NCI-H128 (cell line): Measurements from ENCODE around the gene SNRNP48.

Experiments
- DNase-seq: peaks from one replicate; lab custom pipeline; 2025; ENCODE audit not compliant: unreplicated experiment; lab: John Stamatoyannopoulos, UW

SNRNP48 gene

DNA sequence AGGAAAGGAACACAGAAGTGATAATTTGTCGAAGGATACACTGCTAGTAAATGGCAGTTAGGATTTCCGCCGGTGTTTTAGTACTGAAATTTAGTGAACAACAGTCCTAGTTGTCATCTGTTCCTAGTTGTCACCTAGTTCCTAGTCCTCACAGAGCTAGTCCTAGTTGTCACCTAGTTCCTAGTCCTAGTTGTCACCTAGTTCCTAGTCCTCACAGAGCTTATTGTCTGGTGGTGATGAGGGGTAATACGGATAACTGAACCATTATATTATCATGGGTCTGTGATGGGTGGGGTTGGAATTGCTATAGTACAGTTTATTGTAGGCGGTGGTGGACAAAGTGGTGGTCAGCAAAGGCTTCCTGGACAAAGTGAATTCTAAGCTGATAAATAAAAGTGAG is 1.8 kb downstream of the SNRNP48 start:
- DNase-seq, result no peak

DNA sequence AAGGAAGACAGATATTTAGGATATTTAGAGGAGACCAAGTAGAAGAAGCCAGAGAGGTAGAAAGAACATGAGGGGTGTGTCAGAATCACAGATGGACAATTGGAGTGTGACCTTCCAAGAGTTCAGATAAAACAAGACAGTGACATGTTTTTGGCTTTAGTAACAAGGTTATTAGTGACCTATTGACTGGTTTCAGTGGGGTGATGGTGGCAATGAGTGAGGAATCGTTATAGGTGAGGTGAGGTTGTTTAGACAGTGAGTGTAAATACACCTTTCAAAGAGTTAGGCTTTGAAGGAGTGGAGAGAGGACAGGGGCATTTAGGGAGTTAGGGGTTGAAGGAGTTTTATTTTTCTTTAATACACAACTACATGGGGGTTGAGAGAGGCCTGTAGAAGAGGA is 3.2 kb downstream of the SNRNP48 start:
- no peak for DNase-seq

DNA sequence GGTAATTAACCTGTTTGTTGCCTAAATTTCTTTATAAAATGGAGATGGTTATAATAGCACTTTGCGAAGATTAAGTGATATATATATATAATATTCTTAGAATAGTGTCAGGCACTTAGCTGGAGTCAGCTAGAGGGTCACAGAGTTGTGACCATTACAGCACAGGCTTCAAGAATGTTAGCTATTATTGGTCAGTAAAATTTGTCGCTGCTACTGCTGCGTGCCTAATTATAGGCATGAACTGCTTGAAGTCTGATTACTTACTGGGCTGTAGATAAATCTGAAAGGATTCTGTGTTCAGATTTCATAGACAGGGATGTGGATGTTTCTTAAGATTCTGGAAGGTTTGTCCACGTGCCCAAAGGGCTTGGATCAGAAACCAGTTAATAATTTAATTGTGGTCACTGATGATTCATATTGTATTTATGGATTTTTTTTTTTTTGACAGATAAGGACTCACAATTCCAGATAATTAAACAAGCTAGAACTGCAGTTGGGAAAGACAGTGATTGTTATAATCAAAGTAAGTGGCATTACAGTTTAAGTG is 4.7 kb downstream of the SNRNP48 start:
- DNase-seq, result no peak

DNA sequence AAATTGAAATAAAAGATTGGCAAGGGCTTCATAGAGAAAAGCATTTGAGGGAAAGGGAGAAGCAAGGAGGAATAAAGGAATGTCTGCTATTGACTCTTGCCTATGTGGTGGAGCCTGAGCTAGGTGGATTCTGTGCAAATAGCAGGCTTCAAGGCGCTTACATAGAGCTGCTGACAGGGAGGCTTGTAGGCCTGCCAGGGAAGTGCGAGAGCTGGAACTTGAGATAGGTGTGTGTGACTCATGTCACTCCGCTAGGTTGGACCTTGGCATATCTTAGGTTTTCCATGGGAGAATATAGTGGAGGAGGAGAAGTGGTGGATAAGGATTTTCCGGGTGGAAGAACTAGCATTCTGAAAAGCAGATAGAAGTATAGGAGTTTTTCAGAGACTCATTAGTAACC is 14.0 kb downstream of the SNRNP48 start:
- no peak for DNase-seq

DNA sequence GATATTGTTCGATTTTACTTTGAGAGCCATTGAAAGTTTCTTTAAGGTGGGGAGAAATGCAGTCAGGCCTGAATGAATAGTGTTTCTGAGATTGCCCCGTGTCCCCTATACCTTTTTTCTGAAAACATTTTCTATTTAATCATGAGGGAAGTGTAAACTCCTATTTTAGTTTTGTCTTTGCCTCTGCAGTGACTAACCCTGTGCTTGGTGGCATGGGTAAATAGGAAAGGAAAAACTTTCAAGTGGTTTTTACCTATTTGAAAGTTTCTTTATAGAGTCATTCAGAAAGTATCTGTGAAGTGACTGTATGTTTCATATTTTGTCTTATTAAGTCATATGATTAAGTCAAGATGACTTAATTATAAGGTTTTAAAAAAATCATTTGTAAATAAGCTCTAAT is 14.5 kb downstream of the SNRNP48 start:
- DNase-seq, result no peak

DNA sequence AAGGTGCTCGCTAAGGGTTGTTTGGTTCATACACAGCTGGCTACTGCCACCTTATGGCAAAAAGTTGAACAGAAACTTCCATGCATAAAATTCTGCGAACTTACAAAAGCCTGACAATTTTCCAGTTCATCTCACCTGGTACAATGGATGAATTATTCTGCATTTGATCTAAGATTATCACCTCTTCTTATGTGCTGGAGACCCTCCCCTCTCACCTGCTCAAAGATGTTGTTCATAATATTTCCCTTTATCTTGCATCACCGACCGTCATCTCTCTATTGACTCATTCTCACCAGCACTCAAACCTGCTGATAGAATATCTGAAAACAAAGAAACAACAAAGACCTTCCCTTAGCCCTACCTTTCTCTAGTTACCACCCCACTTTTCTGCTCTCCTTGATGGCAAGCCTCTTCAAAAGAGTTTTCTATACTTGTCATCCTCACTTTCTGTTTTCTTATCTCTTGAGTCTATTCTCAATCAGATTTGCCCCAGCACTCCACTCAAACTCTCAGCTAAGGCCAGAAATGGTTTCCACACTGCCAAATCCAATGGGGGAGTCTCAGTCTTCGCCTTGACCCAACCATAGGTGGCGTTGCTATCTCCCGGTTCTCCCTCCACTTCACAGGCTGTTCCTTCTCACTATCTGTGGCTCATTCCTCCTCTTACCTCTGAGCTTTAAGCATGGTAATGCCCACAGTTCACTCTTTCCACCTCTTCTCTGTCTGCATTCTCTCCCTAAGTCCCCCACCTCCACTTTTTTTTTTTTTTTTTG is 25.8 kb downstream of the SNRNP48 start:
- DNase-seq, result peak; percentile 30

DNA sequence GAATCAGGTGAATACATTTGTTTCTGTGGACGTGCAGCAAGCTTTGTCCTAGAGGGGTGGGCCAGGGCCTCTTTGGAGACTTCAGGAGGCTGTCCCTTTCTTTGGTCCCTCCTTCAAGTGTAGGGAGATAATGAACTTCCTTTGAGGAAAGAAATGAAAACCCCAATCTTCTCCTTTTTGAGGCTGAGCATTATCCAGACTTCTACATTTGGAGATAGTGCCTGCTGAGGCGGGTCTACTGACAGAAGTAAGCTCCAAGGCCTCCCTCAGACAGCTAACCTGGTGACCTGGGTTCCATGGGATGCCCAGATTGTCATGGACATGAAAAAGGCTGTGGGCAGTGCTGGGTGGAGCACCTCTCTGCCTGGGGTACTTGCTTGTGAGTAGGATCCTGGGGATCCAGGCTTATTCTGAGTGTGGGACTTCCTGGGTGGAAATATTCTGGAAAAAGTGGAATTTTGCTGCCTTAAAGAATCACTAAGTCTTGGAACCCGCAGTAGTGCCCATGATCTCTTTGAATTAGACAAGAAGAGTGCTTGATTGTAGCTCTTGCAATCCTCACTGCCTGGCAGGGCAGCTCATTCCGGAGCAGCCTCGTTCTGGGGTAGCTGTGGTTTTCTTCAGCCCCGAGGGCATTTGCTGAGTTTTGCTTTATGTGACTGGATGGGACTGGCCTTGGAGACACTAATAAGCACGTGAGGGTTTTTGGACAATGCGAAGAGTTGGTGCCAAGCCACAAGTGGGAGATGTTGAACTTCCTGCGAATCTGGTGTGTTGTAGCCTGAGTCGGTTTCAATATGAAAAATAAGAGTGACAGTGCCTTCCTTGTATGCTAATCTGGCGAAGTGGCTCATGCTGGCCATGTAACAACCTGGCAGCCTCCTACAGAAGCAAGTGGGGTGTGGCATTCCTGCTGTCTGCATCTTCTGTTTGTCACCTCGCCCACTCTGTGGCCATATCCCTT is 28.1 kb downstream of the SNRNP48 start:
- DNase-seq, result no peak

DNA sequence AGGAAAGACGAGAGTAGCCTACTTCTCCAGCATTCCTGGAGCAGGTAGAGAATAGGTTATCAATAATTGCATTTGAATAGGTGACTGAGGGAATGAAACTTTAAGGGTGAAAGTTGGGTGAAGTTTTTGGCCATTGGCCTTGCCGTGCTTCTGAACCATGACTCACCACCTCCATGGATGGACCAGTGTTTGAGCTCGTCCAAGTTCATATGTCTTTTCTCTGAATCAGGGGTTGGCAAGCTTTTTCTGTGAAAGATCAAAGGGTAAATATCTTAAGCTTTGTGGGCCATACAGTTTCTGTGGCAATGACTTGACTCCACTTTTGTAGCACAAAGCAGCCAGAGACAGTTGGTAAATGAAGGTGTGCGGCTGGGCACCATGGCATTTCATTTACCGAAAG is 31.8 kb downstream of the SNRNP48 start:
- DNase-seq, result no peak

DNA sequence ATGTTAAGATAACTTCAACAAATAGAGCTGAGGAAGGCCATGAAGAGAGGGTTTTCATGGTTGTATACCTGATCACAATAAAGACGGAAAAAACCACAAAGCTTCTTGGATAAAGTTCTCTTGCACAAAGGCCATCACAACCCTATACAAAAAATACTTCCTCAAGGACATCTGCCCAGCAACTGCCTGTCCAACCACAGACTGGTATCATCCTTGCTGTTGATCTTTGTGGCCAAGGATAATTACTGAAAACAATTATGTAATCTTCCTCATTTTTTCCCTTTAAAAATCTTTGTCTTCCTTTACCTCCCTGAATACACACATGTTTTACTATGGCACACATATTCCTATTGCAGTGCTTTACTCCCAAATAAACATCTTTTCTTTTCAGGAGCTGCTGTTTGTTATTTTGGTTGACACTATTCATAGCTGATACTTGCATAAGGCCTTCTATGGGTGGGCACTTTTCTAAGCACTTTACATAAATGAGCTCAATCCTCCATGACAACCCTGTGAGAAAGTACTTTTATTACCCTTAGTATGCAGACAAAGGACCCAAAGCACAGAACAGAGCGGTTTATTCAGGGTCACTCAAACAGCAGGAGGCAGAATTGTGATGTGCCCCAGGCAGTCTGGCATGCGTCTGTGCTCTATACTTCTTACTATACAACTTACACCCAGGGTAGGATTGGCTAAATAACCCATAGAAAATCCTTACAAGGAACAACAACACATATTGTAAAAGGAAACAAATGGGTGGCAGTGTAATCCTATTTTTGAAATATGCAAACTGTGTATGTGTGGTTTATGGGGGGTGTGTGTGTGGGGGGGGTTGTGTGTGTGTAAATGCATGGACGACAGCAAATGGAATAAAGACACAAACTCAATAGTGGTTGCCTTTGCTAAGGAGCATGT is 35.1 kb downstream of the SNRNP48 start:
- DNase-seq, result no peak

DNA sequence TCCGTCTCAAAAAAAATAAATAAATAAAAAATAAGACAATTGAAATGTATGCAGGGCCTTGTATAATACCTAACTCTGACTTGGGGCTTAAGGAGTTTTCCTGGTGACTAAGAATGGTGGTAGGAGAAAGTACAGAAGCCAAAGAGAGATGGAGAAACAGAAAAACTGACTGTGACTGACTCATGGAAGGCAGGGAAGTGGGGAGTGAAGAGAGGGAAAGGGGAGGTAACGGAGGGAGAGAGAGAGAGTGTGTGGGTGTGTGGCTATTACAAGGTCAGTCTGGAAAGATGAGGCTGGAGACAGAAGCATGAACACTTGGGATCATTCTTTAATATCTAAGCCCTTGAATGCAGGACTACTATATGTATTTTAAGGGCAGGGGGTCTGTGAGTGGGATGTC is 38.5 kb downstream of the SNRNP48 start:
- no peak for DNase-seq

DNA sequence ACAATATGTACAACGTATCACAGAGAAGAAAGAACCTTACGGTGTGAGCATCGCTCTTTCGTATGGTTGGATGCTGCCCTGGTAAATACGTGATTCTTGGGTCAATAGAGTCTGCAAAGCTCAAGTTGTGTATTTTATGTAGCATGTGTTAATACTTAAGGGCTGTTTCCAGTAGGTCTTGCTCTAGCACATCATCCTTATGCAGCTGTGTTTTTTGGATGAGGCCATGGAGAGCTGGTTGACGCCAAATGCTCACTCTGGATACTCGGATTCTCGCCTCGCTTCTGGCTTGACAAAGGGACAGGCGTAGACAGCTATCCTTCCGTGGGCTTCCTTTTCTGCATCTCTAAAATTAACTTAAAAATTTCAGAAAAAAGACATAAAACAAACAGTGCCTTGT is 38.9 kb downstream of the SNRNP48 start:
- no peak for DNase-seq

DNA sequence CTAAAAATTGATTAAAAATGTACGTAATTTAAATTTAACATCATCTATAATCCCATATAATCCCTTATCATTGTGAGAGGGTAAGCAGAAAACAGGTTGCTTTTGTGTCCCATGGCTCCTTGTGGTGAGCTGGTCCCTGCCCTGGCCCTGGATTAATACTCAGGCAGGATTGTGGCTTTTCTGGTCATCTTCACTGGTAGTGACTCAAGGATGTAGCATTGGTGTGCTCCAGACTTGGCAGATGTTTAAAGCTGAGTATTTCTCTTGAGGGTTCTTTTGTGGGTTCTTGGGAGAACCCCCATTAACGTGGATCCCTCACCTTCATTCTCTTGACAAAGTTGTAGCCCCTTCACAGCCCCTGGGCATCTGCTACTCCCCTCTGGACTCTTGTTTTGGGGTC is 39.3 kb downstream of the SNRNP48 start:
- DNase-seq, result no peak

DNA sequence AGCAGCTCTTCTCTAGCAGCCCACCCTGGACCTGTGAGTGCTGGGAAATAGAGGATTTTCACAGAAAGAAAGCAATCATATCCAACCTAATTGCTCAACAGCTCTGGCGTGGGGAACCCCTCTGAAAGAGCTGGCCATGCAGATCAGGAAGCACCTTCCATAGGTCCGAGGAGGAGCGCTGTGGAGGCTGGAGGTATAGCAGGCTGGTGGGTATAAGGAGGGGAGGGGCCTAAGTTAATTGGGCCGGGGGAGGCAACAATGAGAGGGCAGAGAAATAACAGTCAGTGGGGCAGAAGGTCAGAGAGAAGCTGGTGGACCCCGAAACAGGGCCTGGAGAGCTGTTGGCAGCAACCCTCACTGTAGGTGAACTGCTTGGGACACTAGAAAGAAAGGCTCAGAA is 40.8 kb downstream of the SNRNP48 start:
- DNase-seq, result no peak

DNA sequence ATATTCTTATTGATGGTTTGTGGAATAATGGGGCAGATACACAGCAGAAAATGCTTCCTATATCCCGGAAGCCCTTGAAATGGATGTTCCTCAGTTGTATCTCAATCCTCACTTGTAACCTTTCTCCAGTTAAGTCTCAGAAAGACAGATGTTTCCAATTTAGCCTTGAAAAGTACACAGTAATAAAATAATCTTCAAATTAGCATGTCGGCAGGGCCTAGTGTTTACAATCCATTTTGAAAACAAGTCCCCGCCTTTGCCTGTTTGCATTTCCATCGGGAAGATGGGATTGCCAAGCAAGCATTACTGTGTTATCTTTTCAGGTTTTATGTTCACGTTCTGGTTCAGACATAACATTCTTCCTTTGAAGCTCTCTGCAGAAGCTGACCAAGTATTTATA is 41.5 kb downstream of the SNRNP48 start:
- no peak for DNase-seq

DNA sequence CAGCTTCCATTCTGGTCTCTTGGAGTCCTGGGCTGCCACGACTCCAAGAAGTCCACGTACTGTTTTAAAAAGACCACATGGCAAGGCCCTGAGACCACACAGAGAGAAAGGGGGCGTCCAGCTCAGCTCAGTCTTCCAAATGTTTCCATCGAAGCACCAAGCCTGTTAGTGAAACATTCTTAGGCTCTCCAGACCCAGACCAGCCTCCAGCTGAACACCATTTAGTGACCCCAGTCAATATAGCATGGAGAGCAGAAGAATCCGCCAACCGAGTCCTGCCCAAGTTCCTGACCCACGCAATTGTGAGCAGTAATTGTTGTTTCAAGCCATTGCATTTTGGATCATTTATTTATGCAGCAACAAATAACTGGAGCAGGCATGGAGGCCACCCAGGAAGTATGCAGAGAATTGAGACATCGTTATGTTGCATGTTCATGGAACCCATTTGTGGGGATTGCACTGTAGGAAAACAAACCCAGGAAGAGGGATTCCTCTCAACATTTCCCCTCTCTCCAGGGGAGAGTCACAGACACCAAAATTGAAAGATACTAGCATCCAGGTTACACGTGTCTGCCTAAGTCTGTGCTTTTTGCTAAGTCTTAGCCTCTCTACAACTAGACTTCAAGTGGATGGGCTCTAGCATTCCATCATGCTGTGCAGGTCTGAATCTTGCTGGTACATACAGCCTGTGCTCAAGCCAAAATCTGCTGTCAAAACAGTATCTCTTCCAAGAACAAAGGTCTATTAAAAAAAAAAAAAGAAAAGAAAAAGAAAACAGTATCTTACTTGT is 42.7 kb downstream of the SNRNP48 start:
- no peak for DNase-seq

DNA sequence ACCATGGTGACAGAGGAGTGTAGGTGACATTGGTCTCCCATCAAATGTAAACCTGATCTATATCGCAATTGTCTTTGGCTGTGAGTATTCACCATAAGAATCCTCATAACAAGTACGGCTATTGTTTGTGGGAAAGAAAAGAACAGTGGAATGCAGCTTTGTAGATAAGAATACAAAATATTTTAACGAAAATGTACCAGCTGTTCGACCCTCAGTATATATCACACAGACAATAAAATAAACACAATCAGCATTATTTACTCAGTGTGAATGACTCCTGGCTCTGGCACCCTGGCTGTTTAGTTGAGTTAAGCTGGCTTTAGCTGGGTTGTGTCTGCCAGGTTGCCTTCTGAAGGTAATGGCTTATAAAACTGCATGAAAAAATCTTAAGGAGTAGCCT is 43.4 kb downstream of the SNRNP48 start:
- DNase-seq, result no peak

DNA sequence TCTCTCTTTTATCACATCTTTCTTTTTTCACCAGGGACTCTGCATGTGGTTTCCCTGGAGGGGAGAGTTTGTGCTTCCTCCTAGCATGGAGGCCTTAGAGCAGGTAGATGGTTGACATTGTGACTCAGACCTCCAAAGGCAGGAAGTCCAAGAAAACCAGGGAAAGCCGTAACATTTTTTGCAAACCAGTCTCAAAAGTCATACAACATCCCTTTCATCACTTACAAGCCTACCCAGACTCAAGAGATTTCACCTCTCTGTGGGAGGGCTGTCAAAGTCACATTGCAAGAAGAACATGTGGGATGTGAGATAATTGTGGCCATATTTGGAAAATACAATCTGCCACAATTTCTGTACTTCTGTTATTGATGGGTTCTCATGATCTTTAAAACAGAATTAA is 46.2 kb downstream of the SNRNP48 start:
- DNase-seq, result no peak

DNA sequence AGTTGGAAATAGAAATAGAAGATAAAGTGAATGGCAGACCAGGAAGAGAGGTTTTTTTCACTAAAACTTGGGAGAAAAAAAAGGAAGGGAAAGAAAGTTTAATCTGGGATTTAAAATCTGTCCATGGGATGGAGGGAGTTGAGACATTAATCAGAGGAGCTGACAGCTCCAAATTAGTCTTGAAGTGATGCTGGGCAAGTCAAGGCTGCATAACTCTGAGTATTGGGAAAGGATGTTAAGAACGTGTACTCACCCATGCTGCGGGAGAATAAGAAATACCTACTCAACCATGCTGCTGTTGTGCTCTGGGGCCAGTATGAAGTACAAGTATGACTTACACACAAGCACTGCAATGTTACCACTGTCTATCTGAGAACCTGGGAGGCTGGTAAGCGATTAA is 47.5 kb downstream of the SNRNP48 start:
- no peak for DNase-seq

DNA sequence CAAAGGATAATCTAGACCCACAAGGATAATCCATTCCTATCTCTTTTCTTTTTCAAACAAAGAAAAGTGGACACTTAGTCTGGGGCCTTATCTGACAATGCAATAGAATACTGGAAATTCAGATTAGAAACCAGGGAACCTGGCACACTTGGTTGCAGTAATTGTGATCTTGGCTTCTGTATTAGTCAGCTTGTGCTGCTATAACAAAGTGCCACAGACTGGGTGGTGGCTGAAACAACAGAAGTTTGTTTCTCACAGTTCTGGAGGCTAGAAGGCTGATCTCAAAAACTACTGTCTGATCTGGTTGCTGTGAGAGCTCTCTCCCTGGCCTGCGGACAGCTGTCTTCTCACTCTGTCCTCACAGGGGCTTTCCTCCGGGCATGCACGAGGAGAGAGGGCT is 49.4 kb downstream of the SNRNP48 start:
- DNase-seq, result no peak

DNA sequence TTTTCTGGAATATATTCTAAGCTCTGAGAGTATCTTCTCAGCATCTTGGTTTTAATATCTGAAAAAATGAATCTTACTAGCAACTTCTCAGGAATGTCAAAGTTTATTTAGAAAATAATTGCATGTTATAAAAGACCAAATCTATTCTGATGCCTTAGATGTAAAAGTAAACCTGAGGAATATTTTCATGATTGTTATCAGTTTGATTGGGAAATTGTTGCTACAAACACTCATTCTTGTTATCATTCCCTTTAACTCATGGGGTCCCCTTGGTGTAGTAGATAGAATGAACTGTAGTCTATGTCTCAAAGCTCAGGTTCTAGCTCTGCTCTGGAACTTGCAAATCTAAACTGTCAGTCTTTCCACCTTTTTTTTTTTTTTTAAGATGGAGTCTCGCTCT is 50.0 kb downstream of the SNRNP48 start:
- no peak for DNase-seq
